NB4 (cell line): ENCODE results near the gene TECPR1.

Experiments used
- DNase-seq: peaks from one replicate; pipeline ENCODE4 v3.0.0; 2010; ENCODE audit warnings: low read depth
- H3K4me3 ChIP-seq: one replicate; pipeline ENCODE4 v1.5.1; 2011; ENCODE audit warnings: mild to moderate bottlenecking, low read depth, low read length, moderate library complexity
- MYC ChIP-seq: IDR thresholded peaks from 2 replicates; pipeline ENCODE4 v1.6.1; 2011; ENCODE audit warnings: low read depth, low read length
- POLR2A ChIP-seq: IDR thresholded peaks from 2 replicates; pipeline ENCODE4 v1.6.1; 2011; ENCODE audit warnings: mild to moderate bottlenecking; ENCODE audit not compliant: insufficient read length; ENCODE audit errors: extremely low read depth
- TF ChIP-seq, protein P1 (sequence below): IDR thresholded peaks from one replicate; pipeline ENCODE4 v1.5.1; 2012; ENCODE audit warnings: low read depth, low read length
- TF ChIP-seq, protein P2 (sequence below): IDR thresholded peaks from 2 replicates; pipeline ENCODE4 v1.6.1; 2011; ENCODE audit warnings: low read depth, low read length

TECPR1 gene

DNA sequence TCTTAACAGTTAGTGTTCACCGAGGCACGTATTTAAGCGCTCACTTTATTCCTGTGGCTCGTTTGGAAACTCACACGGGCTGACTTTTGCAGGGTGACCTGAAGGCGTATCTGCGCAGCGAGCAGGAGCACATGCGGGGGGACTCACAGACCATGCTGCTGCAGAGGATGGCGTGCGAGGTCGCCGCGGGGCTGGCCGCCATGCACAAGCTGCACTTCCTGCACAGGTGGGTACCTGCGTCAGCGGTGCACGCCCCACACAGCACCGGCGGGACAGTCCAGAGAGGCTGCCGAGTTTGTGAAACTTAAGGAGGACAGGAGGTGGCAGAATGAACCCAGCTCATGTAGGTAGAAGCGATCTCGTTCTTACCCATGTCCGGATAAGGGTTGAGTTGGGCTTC lies 80.6 kb downstream of the TECPR1 start:
- no peak for DNase-seq
- H3K4me3 ChIP-seq = no peak overlapping the region
- TF ChIP-seq MYC (no peak), POLR2A (no peak)
- TF ChIP-seq, protein P1, sequence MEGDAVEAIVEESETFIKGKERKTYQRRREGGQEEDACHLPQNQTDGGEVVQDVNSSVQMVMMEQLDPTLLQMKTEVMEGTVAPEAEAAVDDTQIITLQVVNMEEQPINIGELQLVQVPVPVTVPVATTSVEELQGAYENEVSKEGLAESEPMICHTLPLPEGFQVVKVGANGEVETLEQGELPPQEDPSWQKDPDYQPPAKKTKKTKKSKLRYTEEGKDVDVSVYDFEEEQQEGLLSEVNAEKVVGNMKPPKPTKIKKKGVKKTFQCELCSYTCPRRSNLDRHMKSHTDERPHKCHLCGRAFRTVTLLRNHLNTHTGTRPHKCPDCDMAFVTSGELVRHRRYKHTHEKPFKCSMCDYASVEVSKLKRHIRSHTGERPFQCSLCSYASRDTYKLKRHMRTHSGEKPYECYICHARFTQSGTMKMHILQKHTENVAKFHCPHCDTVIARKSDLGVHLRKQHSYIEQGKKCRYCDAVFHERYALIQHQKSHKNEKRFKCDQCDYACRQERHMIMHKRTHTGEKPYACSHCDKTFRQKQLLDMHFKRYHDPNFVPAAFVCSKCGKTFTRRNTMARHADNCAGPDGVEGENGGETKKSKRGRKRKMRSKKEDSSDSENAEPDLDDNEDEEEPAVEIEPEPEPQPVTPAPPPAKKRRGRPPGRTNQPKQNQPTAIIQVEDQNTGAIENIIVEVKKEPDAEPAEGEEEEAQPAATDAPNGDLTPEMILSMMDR = no peak
- TF ChIP-seq, protein P2, sequence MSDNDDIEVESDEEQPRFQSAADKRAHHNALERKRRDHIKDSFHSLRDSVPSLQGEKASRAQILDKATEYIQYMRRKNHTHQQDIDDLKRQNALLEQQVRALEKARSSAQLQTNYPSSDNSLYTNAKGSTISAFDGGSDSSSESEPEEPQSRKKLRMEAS = no peak

DNA sequence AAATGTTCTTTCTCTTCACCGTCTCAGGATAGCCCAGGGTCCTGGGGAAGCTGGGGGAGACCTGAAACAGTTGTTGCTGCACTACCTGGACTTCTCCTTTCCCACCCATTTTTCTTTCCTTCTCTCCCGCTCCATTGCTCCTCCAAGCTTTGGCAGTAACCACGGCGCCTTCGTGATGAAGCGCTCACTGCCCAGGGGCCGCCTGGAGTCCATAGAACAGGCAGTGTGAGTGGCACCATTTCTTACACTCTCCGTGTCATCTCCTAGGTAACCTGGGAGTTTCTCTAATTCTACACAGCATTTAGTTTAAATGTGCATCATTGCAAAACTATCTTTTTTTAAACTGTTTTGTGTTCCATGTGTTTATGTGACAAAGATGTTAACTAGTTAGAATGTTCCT lies 81.1 kb downstream of the TECPR1 start:
- no peak for DNase-seq
- no peak overlapping the region for H3K4me3 ChIP-seq
- TF ChIP-seq MYC (no peak), POLR2A (no peak)
- TF ChIP-seq, protein P1 = no peak
- TF ChIP-seq, protein P2 = no peak

DNA sequence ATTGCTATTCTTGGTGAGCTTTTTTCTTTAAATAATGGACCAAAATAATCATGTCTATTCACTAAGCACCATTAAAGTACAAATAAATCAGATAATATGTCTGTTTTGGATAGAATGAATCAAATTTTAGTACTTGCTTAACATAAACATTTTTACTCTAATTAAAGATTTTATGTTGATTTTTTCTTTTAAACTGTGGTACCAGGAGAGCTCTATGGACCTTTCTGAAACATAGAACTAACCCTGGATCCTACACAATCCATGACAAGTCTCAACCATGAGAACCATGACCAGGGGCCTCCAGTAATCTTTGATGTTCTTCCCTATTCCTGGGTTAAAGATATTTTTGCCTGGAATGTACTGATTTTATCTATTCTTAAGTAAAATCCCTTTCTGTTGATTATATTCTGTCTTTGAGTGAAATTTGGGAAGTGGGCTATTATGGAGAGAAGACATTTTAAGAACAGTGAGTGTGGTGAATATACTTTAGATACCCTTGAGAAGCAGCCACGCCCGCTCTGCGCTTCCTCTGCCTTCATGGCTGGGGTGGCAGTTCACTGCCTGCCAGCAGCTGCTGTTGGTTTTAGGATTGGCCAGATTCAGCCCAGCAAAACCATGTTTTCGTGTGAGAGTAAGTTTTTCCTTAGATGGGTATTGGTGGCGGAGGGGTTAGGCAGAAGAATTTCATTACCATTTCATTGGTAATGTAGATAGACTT lies 83.0 kb downstream of the TECPR1 start:
- DNase-seq = no peak
- TF ChIP-seq, protein P1 = no peak
- TF ChIP-seq, protein P2 = no peak
- TF ChIP-seq MYC (no peak), POLR2A (no peak)
- no peak overlapping the region for H3K4me3 ChIP-seq

DNA sequence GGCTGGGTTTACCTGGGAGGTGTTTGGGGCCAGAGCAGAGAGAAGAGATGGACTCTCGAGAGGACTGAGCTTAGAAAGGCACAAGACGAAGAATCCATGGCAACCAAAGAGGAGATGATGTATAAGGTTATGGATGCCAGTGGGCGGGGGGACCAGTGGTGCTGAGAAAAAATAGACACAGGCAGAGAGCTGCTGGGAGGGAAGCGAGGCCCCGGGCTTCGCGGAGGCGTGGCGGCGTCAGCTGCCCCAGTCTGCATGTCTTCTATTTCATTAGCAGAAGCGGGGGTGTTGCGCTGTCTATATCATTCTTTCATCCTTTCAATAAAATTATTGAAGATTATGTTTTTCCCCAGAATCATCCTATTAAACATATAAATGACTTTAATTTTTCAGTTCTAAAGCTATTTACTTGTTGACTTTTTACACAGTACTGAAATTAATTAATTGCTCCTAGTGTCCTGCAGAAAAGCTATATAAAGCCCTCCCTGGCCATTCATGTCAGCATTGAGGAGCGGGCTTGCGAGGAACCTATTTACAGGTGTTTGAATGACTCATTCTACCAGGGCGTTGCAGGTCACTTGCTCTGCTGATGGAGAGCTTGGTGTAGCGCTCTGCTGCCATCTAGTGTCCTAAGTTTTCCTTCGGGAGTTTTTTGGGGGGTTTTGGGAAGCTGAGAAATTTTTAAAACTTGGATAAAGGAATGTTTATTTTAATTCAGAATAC lies 83.7 kb downstream of the TECPR1 start:
- peak; percentile 65 for DNase-seq
- H3K4me3 ChIP-seq = no peak overlapping the region
- no peak for TF ChIP-seq POLR2A
- TF ChIP-seq, protein P1 = peak; percentile 59

DNA sequence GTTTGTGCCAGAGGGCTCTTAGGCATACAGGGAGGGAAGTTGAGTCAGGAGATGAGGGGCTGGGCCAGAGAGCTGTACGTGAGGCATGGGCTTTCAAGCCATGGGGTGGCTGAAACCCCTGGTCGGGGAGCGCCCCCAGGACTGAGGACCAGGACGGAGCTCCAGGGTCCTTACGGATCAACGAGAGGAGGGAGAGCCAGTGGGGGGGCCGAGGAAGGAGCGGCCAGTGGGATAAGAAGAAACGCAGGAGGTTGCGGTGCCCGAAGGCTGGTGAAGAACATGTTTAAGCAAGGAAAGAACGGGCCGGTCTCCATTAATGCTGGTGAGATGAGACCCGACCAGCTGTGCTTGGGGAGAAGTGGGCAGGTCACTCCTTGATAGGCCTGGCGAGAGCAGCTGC lies 84.4 kb downstream of the TECPR1 start:
- TF ChIP-seq, protein P2 = no peak
- TF ChIP-seq, protein P1 = no peak
- TF ChIP-seq MYC (no peak), POLR2A (no peak)
- no peak for DNase-seq
- H3K4me3 ChIP-seq = no peak overlapping the region

DNA sequence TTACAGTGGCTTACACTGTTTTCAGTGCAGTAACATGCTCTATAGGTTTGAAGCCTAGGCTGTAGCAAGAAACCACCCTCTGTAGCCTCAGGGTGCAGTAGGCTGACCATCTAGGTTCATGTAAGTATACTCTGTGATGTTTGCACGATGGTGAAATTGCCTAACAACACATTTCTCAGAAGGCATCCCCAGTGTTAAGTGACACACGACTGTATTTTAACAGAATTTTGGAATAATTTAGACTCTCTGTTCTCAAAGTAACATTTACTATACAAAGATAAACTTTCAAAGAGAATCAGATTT lies 85.4 kb downstream of the TECPR1 start:
- no peak for DNase-seq
- no peak overlapping the region for H3K4me3 ChIP-seq
- TF ChIP-seq, protein P1 = no peak
- TF ChIP-seq MYC = no peak
- no peak for TF ChIP-seq POLR2A
- TF ChIP-seq, protein P2 = no peak
